Measurements from ENCODE around the gene FERMT2. TPM values are rescaled to one million over a fixed set of nuclear protein-coding genes. Genes with fewer than 3 reads are reported as not detected.

Gene FERMT2
- total RNA-seq, 1 experiment from 2014 or later: 33.3 TPM

DNA sequence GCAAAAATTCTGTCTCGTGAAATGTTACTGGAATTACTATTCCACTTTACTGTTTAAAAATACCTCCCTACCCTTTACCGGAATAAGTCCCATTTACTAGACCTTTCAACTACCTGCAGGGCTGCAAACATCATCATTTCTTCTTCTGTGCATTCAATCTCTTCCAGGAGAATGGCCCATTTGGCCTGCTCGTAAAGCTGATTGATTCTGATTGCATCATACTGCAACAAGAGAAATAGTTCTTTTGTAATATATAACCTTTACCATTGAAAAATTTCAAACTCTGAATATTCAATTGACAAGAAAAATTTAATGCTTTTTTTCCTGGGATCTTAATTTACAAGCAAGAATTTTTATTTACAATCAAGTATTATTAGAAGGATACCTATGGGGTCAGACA is 72.4 kb downstream of the FERMT2 start:
- intact Hi-C loops (cut with micrococcal nuclease; ENCODE audit: unreplicated experiment): no loop called here
- ATAC-seq: no peak

DNA sequence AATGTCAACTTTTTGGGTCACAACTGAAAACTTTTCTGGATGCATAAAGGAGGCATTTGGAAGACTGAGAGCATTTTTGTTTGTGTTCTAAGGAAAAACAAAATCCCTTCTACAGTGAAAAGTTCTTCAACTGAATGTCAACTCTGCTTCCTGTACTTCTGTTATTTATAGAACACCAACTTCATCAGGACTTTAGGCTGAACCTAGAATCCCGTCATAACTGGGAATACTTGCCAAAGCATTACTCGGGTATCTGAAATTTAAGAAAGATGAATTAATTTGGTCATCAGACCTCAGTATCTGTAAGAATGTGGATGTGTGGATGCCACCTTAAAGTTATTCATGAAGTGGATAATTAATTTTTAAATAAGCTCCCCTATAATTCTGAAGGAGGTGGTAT is 73.2 kb downstream of the FERMT2 start:
- H3K36me3 ChIP-seq (ENCODE audit: control insufficient read depth, insufficient read depth, low read length): peaks cover 7% of the 10 kb centered on the region
- no peak overlapping the region for H3K4me3 ChIP-seq (ENCODE audit: low read depth in 2 of 2, low read length in 2 of 2)
- H3K27me3 ChIP-seq (ENCODE audit: control insufficient read depth, insufficient read depth, low read length): no peaks in the 10 kb centered on the region
- ATAC-seq (no peak), DNase-seq (ENCODE audit: low read depth, low spot score) (no peak)
- in situ Hi-C loops (cut with HindIII; ENCODE audit: low pct_unique_long_range_greater_than_20kb, low sequenced_read_pairs) (no loop called here), intact Hi-C loops (cut with micrococcal nuclease; ENCODE audit: unreplicated experiment) (no loop called here)
- H3K4me1 ChIP-seq (ENCODE audit: control insufficient read depth, insufficient read depth, low read length): no peaks in the 10 kb centered on the region
- TF ChIP-seq POLR2AphosphoS5 (IDR thresholded peaks at IDR 0.05; ENCODE audit: low read depth, low read length) (no peak), SIN3A (IDR thresholded peaks at IDR 0.05; ENCODE audit: borderline replicate concordance, insufficient read depth, low read depth, low read length) (no peak), TCF7L2 (IDR thresholded peaks at IDR 0.05; ENCODE audit: low read depth, low read length) (no peak)
- TF ChIP-seq, protein P1, sequence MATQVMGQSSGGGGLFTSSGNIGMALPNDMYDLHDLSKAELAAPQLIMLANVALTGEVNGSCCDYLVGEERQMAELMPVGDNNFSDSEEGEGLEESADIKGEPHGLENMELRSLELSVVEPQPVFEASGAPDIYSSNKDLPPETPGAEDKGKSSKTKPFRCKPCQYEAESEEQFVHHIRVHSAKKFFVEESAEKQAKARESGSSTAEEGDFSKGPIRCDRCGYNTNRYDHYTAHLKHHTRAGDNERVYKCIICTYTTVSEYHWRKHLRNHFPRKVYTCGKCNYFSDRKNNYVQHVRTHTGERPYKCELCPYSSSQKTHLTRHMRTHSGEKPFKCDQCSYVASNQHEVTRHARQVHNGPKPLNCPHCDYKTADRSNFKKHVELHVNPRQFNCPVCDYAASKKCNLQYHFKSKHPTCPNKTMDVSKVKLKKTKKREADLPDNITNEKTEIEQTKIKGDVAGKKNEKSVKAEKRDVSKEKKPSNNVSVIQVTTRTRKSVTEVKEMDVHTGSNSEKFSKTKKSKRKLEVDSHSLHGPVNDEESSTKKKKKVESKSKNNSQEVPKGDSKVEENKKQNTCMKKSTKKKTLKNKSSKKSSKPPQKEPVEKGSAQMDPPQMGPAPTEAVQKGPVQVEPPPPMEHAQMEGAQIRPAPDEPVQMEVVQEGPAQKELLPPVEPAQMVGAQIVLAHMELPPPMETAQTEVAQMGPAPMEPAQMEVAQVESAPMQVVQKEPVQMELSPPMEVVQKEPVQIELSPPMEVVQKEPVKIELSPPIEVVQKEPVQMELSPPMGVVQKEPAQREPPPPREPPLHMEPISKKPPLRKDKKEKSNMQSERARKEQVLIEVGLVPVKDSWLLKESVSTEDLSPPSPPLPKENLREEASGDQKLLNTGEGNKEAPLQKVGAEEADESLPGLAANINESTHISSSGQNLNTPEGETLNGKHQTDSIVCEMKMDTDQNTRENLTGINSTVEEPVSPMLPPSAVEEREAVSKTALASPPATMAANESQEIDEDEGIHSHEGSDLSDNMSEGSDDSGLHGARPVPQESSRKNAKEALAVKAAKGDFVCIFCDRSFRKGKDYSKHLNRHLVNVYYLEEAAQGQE (IDR thresholded peaks at IDR 0.05; ENCODE audit: insufficient read depth in 1 of 2, low read depth in 2 of 2, low read length in 1 of 2): no peak
- TF ChIP-seq, protein P2, sequence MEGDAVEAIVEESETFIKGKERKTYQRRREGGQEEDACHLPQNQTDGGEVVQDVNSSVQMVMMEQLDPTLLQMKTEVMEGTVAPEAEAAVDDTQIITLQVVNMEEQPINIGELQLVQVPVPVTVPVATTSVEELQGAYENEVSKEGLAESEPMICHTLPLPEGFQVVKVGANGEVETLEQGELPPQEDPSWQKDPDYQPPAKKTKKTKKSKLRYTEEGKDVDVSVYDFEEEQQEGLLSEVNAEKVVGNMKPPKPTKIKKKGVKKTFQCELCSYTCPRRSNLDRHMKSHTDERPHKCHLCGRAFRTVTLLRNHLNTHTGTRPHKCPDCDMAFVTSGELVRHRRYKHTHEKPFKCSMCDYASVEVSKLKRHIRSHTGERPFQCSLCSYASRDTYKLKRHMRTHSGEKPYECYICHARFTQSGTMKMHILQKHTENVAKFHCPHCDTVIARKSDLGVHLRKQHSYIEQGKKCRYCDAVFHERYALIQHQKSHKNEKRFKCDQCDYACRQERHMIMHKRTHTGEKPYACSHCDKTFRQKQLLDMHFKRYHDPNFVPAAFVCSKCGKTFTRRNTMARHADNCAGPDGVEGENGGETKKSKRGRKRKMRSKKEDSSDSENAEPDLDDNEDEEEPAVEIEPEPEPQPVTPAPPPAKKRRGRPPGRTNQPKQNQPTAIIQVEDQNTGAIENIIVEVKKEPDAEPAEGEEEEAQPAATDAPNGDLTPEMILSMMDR (IDR thresholded peaks at IDR 0.05): no peak
- H3K9me3 ChIP-seq (ENCODE audit: control insufficient read depth, insufficient read depth, low read depth, low read length): no peaks in the 10 kb centered on the region
- ChIA-PET POLR2A (interaction anchor here (0.6 kb wide), 1 partner anchor 35 kb away, joined by 6 read pairs; no protein-coding TSS in a partner anchor), CTCF (no interaction called here)
- no TSS peak for BruUV-seq (replicated peaks)
- no peak overlapping the region for H3K27ac ChIP-seq (ENCODE audit: low read length)

More for the DNA sequence above, 72.4 kb downstream of the FERMT2 start:
- Histone ChIP-seq H3K4me1 (ENCODE audit: control insufficient read depth, insufficient read depth, low read length) (no peaks in the 10 kb centered on the region), H3K4me3 (ENCODE audit: low read depth in 2 of 2, low read length in 2 of 2) (no peak overlapping the region), H3K36me3 (ENCODE audit: control insufficient read depth, insufficient read depth, low read length) (peaks cover 7% of the 10 kb centered on the region), H3K9me3 (ENCODE audit: control insufficient read depth, insufficient read depth, low read depth, low read length) (no peaks in the 10 kb centered on the region), H3K27ac (ENCODE audit: low read length) (no peak overlapping the region; the same call in 1 of the 2 replicates), H3K27me3 (ENCODE audit: control insufficient read depth, insufficient read depth, low read length) (no peaks in the 10 kb centered on the region)
- POLR2A ChIA-PET: no interaction called here
- BruUV-seq (replicated peaks): no TSS peak
- DNase-seq (ENCODE audit: low read depth, low spot score): no peak
- CTCF ChIA-PET: no interaction called here
- in situ Hi-C loops (cut with HindIII; ENCODE audit: low pct_unique_long_range_greater_than_20kb, low sequenced_read_pairs): no loop called here
- no peak for TF ChIP-seq SIN3A (IDR thresholded peaks at IDR 0.05; ENCODE audit: borderline replicate concordance, insufficient read depth, low read depth, low read length)
- TF ChIP-seq, protein P2 (IDR thresholded peaks at IDR 0.05): no peak
